Stimulated activated CD4-positive, alpha-beta T cell treated with anti-CD3 and anti-CD28 coated beads, Interleukin-4, amount 100 ng/mL, for 1 hour (primary cell): ENCODE measurements around the gene HPS3.

Experiments used
- DNase-seq: peaks from one replicate; pipeline ENCODE4 v3.0.0-alpha.2; 2020

Gene HPS3

GRCh38 chr3:149122721-149123578 is 6.5 kb upstream of the HPS3 start:
- no peak for DNase-seq

DNA sequence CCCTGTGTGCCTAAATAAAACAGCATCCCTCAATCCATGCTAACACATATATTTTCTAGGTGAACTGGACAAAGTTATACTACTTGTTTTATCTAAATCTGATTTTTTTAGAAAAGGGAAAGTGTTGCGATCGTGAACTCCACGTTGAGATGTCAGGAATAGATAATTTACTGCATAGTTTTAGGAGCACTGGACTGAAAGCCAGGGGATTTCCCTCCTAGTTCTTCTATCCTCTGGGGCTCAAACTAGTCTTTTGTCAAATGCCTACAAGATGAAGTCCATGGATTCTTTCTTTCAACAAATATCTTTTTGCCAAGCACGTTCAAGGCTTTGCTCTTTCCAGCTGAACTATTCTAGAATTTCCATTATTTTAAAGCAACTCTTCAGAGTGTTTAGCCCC is 617 bp upstream of the HPS3 start:
- DNase-seq: no peak

DNA sequence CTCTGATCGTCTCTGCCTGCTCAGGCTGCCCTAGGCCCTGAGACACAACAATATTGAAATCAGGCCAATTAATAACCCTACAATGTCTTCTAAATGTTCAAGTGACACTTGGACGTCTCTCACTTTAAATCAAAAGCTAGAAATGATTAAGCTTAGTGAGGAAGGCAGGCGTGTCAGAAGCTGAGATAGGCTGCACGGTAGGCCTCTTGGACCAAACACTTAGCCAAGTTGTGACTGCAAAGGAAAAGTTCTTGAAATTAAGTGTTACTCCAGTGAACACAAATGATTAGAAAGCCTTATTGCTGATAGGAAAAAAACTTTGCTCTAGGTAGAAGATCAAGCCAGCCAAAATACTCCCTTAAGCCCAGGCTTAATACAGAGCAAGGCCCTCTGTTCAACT is 2.2 kb downstream of the HPS3 start:
- no peak for DNase-seq

DNA sequence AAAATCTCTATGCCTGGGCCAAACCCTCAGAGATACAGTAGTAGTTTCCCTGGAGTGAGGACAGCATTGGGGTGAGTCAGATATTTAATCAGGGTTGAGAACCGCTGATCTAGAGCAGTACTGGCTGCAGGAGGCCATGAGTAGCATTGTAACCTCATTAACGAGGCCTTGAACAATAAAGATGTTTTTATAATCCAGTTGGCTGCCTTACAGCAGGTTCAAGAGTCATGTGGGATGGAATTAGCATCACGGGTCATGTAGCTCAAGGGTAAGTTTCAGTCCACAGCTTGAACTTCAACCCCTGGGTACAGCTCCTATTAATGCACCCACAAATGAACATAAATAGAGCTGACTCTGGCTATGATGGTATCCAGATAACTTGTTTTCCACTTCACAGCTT is 5.1 kb downstream of the HPS3 start:
- no peak for DNase-seq

DNA sequence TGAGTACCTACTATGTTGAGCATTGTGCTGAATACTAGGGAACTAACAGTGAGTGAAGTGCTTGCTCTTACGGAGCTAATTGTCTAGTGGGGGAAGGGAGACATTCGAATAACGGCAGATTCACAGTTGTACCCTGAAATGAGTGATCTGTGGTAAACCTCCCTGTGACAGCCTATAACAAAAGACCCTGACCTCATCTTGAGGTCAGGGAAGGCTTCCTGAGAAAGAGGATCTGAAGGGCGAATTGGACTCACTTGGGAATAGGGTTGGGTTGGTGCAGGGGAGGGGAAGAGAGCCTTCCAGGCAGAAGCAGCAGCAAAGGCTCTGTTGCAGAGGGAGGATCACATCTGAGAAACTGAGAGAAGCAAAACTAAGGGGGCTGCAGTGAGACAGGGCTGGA is 13.2 kb downstream of the HPS3 start:
- DNase-seq: no peak

DNA sequence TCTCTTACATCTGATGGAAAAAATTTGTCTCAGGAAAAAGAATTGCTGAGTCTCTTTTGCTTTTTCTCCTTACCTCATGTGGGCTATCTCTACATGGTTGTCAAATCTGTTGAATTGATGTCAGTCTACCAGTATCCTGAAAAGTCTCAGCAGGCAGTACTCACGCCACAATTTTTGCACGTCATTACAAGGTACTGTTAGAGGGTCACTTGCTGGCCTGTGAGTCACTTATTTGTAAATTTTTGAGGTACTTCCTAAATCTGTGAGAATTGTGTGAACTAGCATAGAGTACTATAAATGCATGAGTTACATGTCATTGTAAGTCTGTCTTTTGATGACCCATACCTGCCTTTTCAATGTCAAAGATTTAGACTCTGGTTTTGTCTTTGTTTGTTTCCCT is 15.9 kb downstream of the HPS3 start:
- no peak for DNase-seq

GRCh38 chr3:149145974-149146373 is 16.5 kb downstream of the HPS3 start:
- DNase-seq: no peak

DNA sequence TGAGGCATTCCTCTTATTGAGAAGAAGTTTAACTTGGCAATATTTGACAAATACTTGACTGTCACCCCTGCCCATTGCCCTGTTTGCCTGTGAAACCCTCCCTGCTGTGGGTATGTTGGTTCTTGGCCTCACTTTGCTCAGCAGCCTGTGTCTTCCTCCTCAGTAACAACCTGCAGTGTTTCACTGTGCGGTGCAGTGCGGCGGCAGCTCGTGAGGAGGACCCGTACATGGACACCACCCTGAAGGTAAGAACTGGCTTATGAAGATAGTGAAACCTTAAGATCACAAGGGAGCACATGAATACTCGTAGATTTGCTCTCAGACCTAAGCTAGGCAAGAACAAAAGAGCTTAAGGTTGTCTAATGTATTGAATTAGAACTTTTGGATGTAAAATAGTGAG is 21.0 kb downstream of the HPS3 start:
- no peak for DNase-seq

GRCh38 chr3:149151843-149152242 is 22.4 kb downstream of the HPS3 start:
- no peak for DNase-seq

DNA sequence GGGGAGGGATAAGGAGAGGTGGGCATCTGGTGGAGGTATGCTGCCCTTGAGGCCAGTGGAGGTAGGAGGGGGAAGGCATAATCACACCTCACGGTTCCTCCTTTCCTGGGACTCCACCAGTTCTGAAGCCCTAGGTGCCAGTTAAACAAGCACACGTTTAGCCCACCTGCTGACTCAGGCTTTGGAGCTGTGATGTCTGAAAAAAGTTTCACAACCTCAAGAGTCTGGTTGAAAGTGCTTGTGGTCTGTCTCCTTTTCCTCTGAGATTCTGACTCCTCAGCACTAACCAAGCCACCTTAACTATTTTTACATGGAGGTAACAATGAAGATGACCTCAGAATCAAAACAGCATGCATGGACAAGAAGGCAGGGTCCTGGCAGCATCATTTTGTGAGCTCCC is 23.0 kb downstream of the HPS3 start:
- DNase-seq: no peak

DNA sequence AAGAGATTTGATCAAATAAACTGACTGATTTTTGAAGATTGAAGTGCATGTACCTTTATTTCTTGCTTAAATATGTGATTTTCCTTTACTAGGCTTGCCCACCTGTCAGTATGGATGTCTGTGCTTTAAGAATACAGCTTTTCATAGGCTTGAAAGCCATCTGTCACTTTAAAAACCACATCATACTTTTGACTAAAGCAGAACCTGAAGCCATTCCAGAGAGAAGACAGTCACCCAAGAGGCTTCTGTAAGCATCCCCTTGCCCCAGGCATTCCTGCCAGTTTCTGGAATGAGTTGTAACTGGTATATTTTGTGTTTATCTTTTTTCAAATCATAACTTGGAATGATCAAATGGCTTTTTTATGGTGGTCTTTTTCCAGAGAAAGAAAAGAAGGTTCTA is 24.0 kb downstream of the HPS3 start:
- no peak for DNase-seq

GRCh38 chr3:149160754-149161300 is 31.4 kb downstream of the HPS3 start:
- no peak for DNase-seq

- no peak for DNase-seq
Measured at GRCh38 chr3:149162007-149162406, 32.6 kb downstream of the HPS3 start.

- no peak for DNase-seq
Measured at GRCh38 chr3:149163066-149163465, 33.6 kb downstream of the HPS3 start.

DNA sequence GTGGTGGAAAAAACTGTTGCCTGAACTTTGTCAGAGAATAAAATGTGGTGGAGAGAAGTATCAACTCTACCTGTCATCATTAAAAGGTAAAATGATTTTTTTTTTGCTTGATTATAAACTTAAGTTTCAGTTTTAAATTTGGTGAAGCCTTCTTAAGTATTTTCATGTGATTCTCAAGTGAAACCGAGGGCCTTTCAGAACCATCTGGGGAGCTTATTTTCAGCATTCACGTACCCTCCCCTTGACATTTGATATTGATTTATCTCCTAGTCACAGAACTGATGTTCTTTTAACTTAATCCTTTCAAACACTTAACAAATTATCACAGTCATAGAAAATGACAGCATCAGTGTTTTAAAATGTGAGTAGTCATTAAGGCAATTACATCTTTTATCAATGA is 38.5 kb downstream of the HPS3 start:
- DNase-seq: no peak

GRCh38 chr3:149170672-149171071 is 41.2 kb downstream of the HPS3 start:
- DNase-seq: no peak

DNA sequence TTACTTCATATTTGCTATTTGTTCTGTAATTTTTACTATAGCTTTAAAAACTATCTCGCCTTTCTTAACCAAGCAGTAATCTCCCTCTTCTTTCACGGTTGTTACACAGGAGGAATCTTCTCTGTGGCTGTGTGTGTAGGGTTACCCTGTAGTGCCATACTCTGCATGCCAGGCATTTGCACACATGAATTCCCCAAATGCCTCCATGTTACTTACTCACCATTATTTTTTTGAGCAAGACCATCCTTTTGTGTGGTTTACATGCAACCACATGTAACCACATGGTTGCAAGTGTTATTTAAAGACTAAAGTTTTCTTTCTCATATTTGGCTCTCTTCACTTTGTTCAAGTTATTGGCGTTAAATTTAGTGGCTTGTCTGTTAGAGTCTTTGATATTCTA is 45.5 kb downstream of the HPS3 start:
- DNase-seq: no peak

DNA sequence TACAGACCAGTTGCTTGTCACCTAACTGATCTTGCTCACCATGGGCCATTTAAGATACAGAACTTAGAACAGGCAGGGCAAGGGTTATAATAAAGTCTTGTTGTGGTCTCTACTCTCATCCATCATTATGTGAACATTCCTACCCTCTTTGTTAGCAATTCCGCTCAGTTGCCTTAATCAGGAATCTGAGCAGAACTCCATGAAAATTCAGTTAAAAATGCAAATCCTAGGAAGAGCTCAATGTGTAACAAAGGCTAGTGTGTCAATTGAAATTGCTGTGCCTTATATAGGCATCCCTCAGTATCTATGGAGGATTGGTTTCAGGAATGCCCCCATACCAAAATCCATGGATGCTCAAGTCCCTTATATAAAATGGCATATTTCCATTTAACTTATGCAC is 47.7 kb downstream of the HPS3 start:
- DNase-seq: no peak

DNA sequence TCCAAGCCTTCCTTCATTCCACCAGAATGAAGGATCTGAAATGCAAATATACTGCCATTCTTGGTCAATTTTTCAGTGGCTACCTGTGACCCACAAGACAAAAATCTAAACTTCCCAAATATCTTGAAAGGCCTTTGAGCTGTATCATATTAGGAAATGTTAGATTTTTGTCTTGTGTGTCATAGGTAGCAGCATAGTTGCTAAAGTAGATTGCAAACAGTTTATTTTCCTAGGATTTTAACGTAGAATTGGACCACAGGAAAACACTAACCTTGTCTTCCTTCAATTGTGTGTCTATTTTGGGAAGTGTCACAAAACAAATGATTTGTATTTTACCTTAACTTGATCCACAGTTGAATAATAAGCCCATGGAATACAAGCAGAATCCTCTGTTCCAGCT is 49.8 kb downstream of the HPS3 start:
- DNase-seq: no peak

DNA sequence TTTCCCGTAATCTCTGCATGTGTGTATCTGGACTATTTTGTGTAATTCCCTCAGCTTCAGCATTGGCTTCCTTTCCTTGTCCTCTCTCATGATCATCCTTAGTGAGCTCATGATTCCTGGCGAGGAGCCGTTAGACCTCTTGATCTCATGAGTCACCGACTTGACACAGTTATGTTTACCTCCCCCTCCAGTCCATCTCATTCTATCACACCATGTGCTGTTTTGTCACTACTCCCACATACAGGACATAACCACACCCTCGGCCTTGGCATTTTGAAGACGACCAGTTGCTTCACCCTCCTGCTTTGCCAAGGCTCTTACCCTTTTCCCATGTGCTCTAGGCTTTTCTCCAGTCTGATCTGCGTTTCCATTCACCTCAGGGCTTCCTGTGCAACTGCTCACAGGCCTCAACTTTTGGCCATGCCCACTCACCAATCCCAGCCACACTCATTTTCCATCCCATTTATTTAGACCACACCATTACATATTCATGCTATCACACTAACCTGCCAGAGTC is 50.7 kb downstream of the HPS3 start:
- DNase-seq: no peak

GRCh38 chr3:149181182-149181581 is 51.7 kb downstream of the HPS3 start:
- DNase-seq: no peak

GRCh38 chr3:149186219-149186618 is 56.8 kb downstream of the HPS3 start:
- DNase-seq: no peak

- no peak for DNase-seq
Measured at GRCh38 chr3:149186721-149187120, 57.3 kb downstream of the HPS3 start.

- no peak for DNase-seq
Measured at GRCh38 chr3:149188494-149188893, 59.1 kb downstream of the HPS3 start.

DNA sequence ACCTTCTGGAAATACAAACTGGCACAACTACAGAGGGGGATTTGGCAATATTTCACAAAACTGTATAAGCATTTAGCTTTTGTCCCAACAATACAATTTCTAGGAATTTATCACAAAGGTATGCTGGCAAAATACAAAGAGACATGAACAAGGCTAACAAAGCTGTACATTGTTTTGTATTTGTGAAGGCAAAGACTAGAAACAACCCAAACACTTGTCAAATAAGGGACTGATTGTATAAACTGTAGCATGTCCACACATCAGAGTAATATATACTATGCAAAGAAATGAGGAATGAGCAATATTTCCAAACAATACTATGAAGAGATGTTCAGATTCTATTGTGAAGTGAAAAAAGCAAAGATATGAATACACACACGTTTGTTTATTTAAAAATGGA is 65.8 kb downstream of the HPS3 start:
- no peak for DNase-seq
